NCI-H2196 (cell line): ENCODE data around the gene MB.
"Not testable (repeated sequence)": the region's sequence is repeated elsewhere in the genome, so short reads cannot be mapped to it uniquely, and the experiment has no call there.

ENCODE experiments used
- DNase-seq: peaks from one replicate; lab custom pipeline; 2025; ENCODE audit not compliant: unreplicated experiment; lab: John Stamatoyannopoulos, UW

MB gene

GRCh38 chr22:35638001-35638400, 20.9 kb upstream of the MB start:
- no peak for DNase-seq

- DNase-seq = no peak
These were observed 20.1 kb upstream of the MB start for GRCh38 chr22:35637254-35637653.

GRCh38 chr22:35634943-35635540, 17.9 kb upstream of the MB start:
- DNase-seq = no peak

- DNase-seq = no peak
These were observed 16.9 kb upstream of the MB start for GRCh38 chr22:35634015-35634414.

- DNase-seq = no peak
These were observed 16.4 kb upstream of the MB start for GRCh38 chr22:35633520-35633919.

GRCh38 chr22:35632935-35633334, 15.8 kb upstream of the MB start:
- no peak for DNase-seq

- no peak for DNase-seq
These were observed 14.5 kb upstream of the MB start for GRCh38 chr22:35631597-35631996.

GRCh38 chr22:35630891-35631290, 13.8 kb upstream of the MB start:
- no peak for DNase-seq

GRCh38 chr22:35630387-35630793, 13.3 kb upstream of the MB start:
- DNase-seq = no peak

- no peak for DNase-seq
These were observed 12.5 kb upstream of the MB start for GRCh38 chr22:35629406-35630216.

- no peak for DNase-seq
These were observed 11.6 kb upstream of the MB start for GRCh38 chr22:35628732-35629131.

- DNase-seq = peak; percentile 65
These were observed 10.3 kb upstream of the MB start for GRCh38 chr22:35627267-35628041.

- no peak for DNase-seq
These were observed 8.8 kb upstream of the MB start for GRCh38 chr22:35625763-35626432.

GRCh38 chr22:35624547-35624946, 7.4 kb upstream of the MB start:
- no peak for DNase-seq

- DNase-seq = not testable (repeated sequence)
These were observed 6.8 kb upstream of the MB start for GRCh38 chr22:35623885-35624284.

GRCh38 chr22:35622191-35622913, 5.2 kb upstream of the MB start:
- DNase-seq = peak; percentile 81

- DNase-seq = no peak
These were observed 4.3 kb upstream of the MB start for GRCh38 chr22:35621451-35621850.

GRCh38 chr22:35620624-35621251, 3.6 kb upstream of the MB start:
- no peak for DNase-seq

GRCh38 chr22:35619336-35620094, 2.4 kb upstream of the MB start:
- no peak for DNase-seq
